Neural progenitor cell (in vitro differentiated cells): Measurements from ENCODE around the gene RNF10. TPM values are rescaled to one million over a fixed set of nuclear protein-coding genes. Genes with fewer than 3 reads are reported as not detected.

Experiments
- DNase-seq: peaks from one replicate; pipeline ENCODE4 v3.0.0-alpha.2; 2016; ENCODE audit warnings: low spot score
- H2AFZ ChIP-seq: fragments of 200-600 bp; sonication (generic); replicated peaks from 2 replicates; pipeline ENCODE4 v1.6.1; 2016; ENCODE audit warnings: antibody characterized with exemption
- H3F3A ChIP-seq: fragments of 200-600 bp; sonication (generic); 2 replicates; pipeline ENCODE4 v1.6.1; 2016; ENCODE audit warnings: antibody characterized with exemption, low read depth
- H3K27ac ChIP-seq: fragments of 200-600 bp; sonication (generic); 2 replicates; pipeline ENCODE4 v1.5.1; 2016; ENCODE audit warnings: mild to moderate bottlenecking
- H3K27me3 ChIP-seq: fragments of 200-600 bp; sonication (generic); 2 replicates; pipeline ENCODE4 v1.6.1; 2016; ENCODE audit warnings: mild to moderate bottlenecking, moderate library complexity
- H3K36me3 ChIP-seq: fragments of 200-600 bp; sonication (generic); 2 replicates; pipeline ENCODE4 v1.5.1; 2016
- H3K4me1 ChIP-seq: fragments of 200-600 bp; sonication (generic); 2 replicates; pipeline ENCODE4 v1.6.1; 2016; ENCODE audit warnings: mixed run types
- H3K4me2 ChIP-seq: fragments of 200-600 bp; sonication (generic); 2 replicates; pipeline ENCODE4 v1.6.1; 2016
- H3K4me3 ChIP-seq: fragments of 200-600 bp; sonication (generic); 2 replicates; pipeline ENCODE4 v1.5.1; 2016
- H3K79me2 ChIP-seq: fragments of 200-600 bp; sonication (generic); 2 replicates; pipeline ENCODE4 v1.6.1; 2016; ENCODE audit warnings: low read depth
- H3K9ac ChIP-seq: fragments of 200-600 bp; sonication (generic); 2 replicates; pipeline ENCODE4 v1.6.1; 2016
- H3K9me3 ChIP-seq: fragments of 200-600 bp; sonication (generic); 2 replicates; pipeline ENCODE4 v1.5.1; 2016; ENCODE audit warnings: low read depth
- H4K20me1 ChIP-seq: fragments of 200-600 bp; sonication (generic); 2 replicates; pipeline ENCODE4 v1.6.1; 2016; ENCODE audit warnings: low read depth
- H3K27ac Mint-ChIP-seq: 3 replicates; pipeline ENCODE4 v1.8.0; 2021; ENCODE audit warnings: mixed read lengths
- H3K27me3 Mint-ChIP-seq: 2 replicates; pipeline ENCODE4 v1.8.0; 2022; ENCODE audit warnings: low read depth, mild to moderate bottlenecking, inconsistent platforms, moderate library complexity, mixed read lengths; ENCODE audit not compliant: insufficient read depth
- H3K36me3 Mint-ChIP-seq: 3 replicates; pipeline ENCODE4 v1.8.0; 2021; ENCODE audit warnings: mixed read lengths
- H3K4me1 Mint-ChIP-seq: 3 replicates; pipeline ENCODE4 v1.8.0; 2021; ENCODE audit warnings: mixed read lengths
- H3K4me3 Mint-ChIP-seq: 3 replicates; pipeline ENCODE4 v1.8.0; 2021; ENCODE audit warnings: mild to moderate bottlenecking, moderate library complexity, mixed read lengths
- H3K9me3 Mint-ChIP-seq: 3 replicates; pipeline ENCODE4 v1.8.0; 2020; ENCODE audit warnings: mixed read lengths
- CTCF ChIP-seq: fragments of 200-600 bp; sonication (generic); IDR thresholded peaks from 2 replicates; pipeline ENCODE4 v1.5.1; 2017; ENCODE audit warnings: antibody characterized with exemption, mild to moderate bottlenecking
- EZH2 ChIP-seq: fragments of 200-600 bp; sonication (generic); IDR thresholded peaks from 2 replicates; pipeline ENCODE4 v1.6.1; 2017; ENCODE audit warnings: antibody characterized with exemption, mild to moderate bottlenecking, moderate library complexity
- EZH2phosphoT487 ChIP-seq: fragments of 200-600 bp; sonication (generic); IDR thresholded peaks from 2 replicates; pipeline ENCODE4 v1.6.1; 2017; ENCODE audit warnings: antibody characterized with exemption
- total RNA-seq: library from RNA; depleted of rRNA; stranded (reverse); fragments of >200 nt; gene quantifications from 2 replicates; pipeline ENCODE4 v1.2.3, GENCODE V29; 2015; ENCODE audit warnings: low replicate concordance

RNF10 gene
- total RNA-seq, 1 donor from 2014 or later: 131 TPM

- H2AFZ ChIP-seq: no peak overlapping the region
- no peak overlapping the region for H3K9ac ChIP-seq
- Mint-ChIP-seq H3K27me3 (peaks cover 26% of the 10 kb centered on the region), H3K9me3 (no peaks in the 10 kb centered on the region), H3K36me3 (no peaks in the 10 kb centered on the region), H3K4me3 (no peak overlapping the region), H3K27ac (no peak overlapping the region), H3K4me1 (peaks cover 21% of the 10 kb centered on the region)
- peaks cover 27% of the 10 kb centered on the region for H3K27me3 ChIP-seq
- DNase-seq: no peak
- H3K4me2 ChIP-seq: no peak overlapping the region
- H3K4me3 ChIP-seq: no peak overlapping the region
- TF ChIP-seq EZH2phosphoT487 (no peak), CTCF (no peak), EZH2 (no peak)
- H3K27ac ChIP-seq: no peak overlapping the region
- H3K4me1 ChIP-seq: peaks cover 10% of the 10 kb centered on the region
- peaks cover 5% of the 10 kb centered on the region for H4K20me1 ChIP-seq
- H3K36me3 ChIP-seq: no peaks in the 10 kb centered on the region
- H3F3A ChIP-seq: peaks cover 32% of the 10 kb centered on the region
- no peaks in the 10 kb centered on the region for H3K9me3 ChIP-seq
- no peaks in the 10 kb centered on the region for H3K79me2 ChIP-seq
These were observed 52.7 kb downstream of the RNF10 start for GRCh38 chr12:120586860-120587259.

- no peak for DNase-seq
These were observed 54.2 kb downstream of the RNF10 start for GRCh38 chr12:120588371-120588770.

GRCh38 chr12:120588948-120589930, 55.1 kb downstream of the RNF10 start:
- peaks cover 16% of the 10 kb centered on the region for H3K27me3 Mint-ChIP-seq
- H3K27ac Mint-ChIP-seq: peak overlapping the region; percentile 91
- Histone ChIP-seq H3K36me3 (no peaks in the 10 kb centered on the region), H3K79me2 (no peaks in the 10 kb centered on the region), H3K4me3 (no peak overlapping the region), H3K4me2 (no peak overlapping the region), H3F3A (peaks cover 20% of the 10 kb centered on the region), H3K9ac (no peak overlapping the region), H2AFZ (no peak overlapping the region), H3K27me3 (peaks cover 18% of the 10 kb centered on the region), H3K27ac (no peak overlapping the region), H3K4me1 (peaks cover 8% of the 10 kb centered on the region), H4K20me1 (peaks cover 5% of the 10 kb centered on the region), H3K9me3 (no peaks in the 10 kb centered on the region)
- peaks cover 10% of the 10 kb centered on the region for H3K4me1 Mint-ChIP-seq
- TF ChIP-seq EZH2phosphoT487: no peak
- no peak for TF ChIP-seq CTCF
- no peak for TF ChIP-seq EZH2
- DNase-seq: peak; percentile 46
- H3K9me3 Mint-ChIP-seq: no peaks in the 10 kb centered on the region
- no peaks in the 10 kb centered on the region for H3K36me3 Mint-ChIP-seq
- no peak overlapping the region for H3K4me3 Mint-ChIP-seq

More at GRCh38 chr12:120588371-120588770, 54.2 kb downstream of the RNF10 start:
- Histone ChIP-seq H3K9me3 (no peaks in the 10 kb centered on the region), H3K79me2 (no peaks in the 10 kb centered on the region), H3K27ac (no peak overlapping the region), H2AFZ (no peak overlapping the region), H3K36me3 (no peaks in the 10 kb centered on the region), H3F3A (peaks cover 27% of the 10 kb centered on the region), H3K4me1 (peaks cover 8% of the 10 kb centered on the region), H3K4me3 (no peak overlapping the region), H3K4me2 (no peak overlapping the region), H3K9ac (no peak overlapping the region), H4K20me1 (peaks cover 5% of the 10 kb centered on the region), H3K27me3 (peaks cover 27% of the 10 kb centered on the region)
- Mint-ChIP-seq H3K4me3 (no peak overlapping the region), H3K36me3 (no peaks in the 10 kb centered on the region), H3K4me1 (peaks cover 15% of the 10 kb centered on the region), H3K27me3 (peaks cover 23% of the 10 kb centered on the region), H3K9me3 (no peaks in the 10 kb centered on the region), H3K27ac (no peak overlapping the region)
- TF ChIP-seq CTCF: no peak
- no peak for TF ChIP-seq EZH2phosphoT487
- TF ChIP-seq EZH2: no peak
